ENCODE results near the gene MOSPD2.

DNA sequence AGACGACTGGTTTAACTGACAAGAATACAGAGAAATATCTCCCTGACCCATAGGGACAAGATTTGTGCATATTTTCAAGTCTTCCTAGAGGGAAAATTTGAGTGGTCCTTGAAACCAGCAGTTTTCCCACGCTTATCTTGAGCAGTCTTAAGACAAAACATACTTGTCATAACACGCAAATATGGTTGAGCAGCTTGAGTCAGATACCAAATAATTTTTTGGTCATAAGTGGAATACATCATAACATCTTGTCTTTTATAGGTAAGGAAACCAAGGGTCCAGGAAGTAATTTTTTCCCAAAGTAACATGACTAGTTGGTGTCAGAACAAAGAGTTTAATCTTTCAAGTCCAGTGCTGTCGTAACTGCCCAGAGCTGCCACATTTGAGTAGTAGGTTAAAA lies 50.5 kb downstream of the MOSPD2 start:
- TF ChIP-seq, protein P1, sequence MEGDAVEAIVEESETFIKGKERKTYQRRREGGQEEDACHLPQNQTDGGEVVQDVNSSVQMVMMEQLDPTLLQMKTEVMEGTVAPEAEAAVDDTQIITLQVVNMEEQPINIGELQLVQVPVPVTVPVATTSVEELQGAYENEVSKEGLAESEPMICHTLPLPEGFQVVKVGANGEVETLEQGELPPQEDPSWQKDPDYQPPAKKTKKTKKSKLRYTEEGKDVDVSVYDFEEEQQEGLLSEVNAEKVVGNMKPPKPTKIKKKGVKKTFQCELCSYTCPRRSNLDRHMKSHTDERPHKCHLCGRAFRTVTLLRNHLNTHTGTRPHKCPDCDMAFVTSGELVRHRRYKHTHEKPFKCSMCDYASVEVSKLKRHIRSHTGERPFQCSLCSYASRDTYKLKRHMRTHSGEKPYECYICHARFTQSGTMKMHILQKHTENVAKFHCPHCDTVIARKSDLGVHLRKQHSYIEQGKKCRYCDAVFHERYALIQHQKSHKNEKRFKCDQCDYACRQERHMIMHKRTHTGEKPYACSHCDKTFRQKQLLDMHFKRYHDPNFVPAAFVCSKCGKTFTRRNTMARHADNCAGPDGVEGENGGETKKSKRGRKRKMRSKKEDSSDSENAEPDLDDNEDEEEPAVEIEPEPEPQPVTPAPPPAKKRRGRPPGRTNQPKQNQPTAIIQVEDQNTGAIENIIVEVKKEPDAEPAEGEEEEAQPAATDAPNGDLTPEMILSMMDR (IDR thresholded peaks at IDR 0.05): no peak
- no peak for TF ChIP-seq POLR2A (IDR thresholded peaks at IDR 0.05)

All from esophagus squamous epithelium (tissue), 4 donors.